Nephron progenitor cell (in vitro differentiated cells): ENCODE measurements around the gene LIMS2.

Experiments
- DNase-seq: peaks from one replicate; pipeline ENCODE4 v3.0.0; 2021
- H3K27ac Mint-ChIP-seq: 2 replicates; pipeline ENCODE4 v1.8.0; 2021; ENCODE audit warnings: mild to moderate bottlenecking, moderate library complexity, mixed read lengths
- H3K27me3 Mint-ChIP-seq: 2 replicates; pipeline ENCODE4 v1.8.0; 2021; ENCODE audit warnings: mild to moderate bottlenecking, low read depth, mixed read lengths; ENCODE audit not compliant: poor library complexity
- H3K36me3 Mint-ChIP-seq: 2 replicates; pipeline ENCODE4 v1.8.0; 2021; ENCODE audit warnings: low read depth, mixed read lengths
- H3K4me1 Mint-ChIP-seq: 2 replicates; pipeline ENCODE4 v1.8.0; 2021; ENCODE audit warnings: mixed read lengths
- H3K4me3 Mint-ChIP-seq: 2 replicates; pipeline ENCODE4 v1.8.0; 2021; ENCODE audit warnings: mild to moderate bottlenecking, moderate library complexity, mixed read lengths
- H3K9me3 Mint-ChIP-seq: 2 replicates; pipeline ENCODE4 v1.8.0; 2021; ENCODE audit warnings: mild to moderate bottlenecking, moderate library complexity, mixed read lengths
- TF ChIP-seq, protein P1 (sequence below): fragments of 200-600 bp; sonication (generic); IDR thresholded peaks from 2 replicates; pipeline ENCODE4 v1.5.0; 2021; ENCODE audit warnings: antibody characterized with exemption

The LIMS2 gene

DNA sequence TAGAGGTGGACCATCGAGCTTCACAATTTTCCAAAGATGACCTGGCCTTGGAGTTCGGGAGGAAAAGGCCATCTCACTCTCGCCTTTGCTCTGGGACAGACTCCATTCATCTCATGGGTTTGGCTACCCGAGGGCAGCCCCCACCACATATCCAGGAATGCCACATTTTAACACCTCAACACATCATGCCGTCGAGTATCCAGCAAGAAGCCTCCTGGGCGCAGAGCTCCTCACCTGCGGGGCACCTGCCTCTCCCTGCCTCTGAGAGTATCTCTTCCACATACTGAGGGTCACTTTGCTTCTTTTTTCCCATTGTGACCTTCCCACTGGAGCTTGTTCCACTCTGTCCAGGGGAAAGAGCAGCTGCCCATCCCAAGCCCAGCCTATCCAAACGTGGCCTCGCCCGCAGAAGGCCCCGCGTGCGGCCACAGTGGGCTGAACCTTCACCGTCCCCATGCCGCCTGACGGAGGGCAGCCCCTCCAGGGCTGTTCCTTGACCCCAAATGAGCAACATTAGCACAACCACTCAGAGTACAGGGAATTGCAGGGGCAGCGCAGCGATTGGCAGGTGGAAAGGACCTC lies 5.5 kb upstream of the LIMS2 start:
- Mint-ChIP-seq H3K27ac (no peak overlapping the region), H3K27me3 (peaks cover 43% of the 10 kb centered on the region), H3K36me3 (no peaks in the 10 kb centered on the region), H3K9me3 (no peaks in the 10 kb centered on the region), H3K4me1 (peaks cover 5% of the 10 kb centered on the region), H3K4me3 (no peak overlapping the region)
- TF ChIP-seq, protein P1, sequence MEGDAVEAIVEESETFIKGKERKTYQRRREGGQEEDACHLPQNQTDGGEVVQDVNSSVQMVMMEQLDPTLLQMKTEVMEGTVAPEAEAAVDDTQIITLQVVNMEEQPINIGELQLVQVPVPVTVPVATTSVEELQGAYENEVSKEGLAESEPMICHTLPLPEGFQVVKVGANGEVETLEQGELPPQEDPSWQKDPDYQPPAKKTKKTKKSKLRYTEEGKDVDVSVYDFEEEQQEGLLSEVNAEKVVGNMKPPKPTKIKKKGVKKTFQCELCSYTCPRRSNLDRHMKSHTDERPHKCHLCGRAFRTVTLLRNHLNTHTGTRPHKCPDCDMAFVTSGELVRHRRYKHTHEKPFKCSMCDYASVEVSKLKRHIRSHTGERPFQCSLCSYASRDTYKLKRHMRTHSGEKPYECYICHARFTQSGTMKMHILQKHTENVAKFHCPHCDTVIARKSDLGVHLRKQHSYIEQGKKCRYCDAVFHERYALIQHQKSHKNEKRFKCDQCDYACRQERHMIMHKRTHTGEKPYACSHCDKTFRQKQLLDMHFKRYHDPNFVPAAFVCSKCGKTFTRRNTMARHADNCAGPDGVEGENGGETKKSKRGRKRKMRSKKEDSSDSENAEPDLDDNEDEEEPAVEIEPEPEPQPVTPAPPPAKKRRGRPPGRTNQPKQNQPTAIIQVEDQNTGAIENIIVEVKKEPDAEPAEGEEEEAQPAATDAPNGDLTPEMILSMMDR: no peak
- no peak for DNase-seq

DNA sequence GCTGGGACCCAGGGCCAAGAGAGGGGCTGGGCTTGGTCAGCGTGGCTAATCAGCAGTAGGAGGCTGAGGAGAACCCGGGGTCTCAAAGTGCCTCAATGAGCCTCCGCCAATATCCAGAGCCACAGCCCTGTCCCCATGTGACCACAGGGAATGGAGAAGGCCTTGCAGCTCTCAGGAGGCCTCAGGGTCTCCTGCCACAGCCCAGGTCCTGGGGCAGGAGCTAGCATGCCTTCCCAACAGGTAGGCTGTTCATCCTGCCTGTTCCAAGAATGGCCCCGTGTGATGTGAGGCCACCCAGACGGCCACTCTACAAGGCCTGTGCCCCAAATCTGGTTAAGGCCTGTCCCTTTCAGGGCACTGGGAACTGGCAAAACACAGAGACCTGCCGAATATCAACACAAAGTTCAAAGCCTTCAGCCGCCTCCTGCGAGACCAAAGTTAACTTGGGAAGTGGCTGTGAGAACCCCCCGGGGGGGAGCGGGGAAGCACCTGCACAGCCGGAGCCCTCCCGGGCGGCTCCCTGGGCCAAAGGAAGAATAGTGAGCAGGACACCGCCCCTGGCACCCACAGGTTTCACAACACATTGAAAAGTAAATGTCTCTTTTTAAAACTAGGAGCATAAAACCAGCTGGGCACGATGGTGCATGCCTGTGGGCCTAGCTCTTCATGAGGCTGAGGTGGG lies 4.5 kb upstream of the LIMS2 start:
- Mint-ChIP-seq H3K27me3 (peaks cover 46% of the 10 kb centered on the region), H3K9me3 (no peaks in the 10 kb centered on the region), H3K27ac (no peak overlapping the region), H3K36me3 (no peaks in the 10 kb centered on the region), H3K4me1 (peaks cover 8% of the 10 kb centered on the region), H3K4me3 (no peak overlapping the region)
- TF ChIP-seq, protein P1: no peak
- DNase-seq: no peak

DNA sequence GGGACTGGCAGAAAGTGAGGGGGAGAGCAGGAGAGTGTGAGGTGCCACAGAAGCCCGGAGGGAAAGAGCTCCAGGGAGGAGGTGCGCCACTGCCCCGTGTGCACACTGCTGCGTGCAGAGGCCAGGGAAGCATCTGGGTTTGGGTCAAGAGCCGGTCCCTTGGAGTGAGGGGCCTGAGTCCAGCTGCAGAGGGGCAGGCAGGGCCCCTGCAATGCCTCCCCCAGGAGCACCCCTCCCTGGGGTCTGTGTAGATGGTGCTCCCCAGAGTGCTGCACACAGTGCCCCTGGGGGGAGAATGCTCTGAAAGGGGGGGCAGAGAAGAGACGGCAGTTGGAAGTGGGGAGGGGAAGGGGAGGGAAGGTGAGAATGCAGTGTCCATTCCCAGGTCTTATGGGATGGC lies 3.7 kb upstream of the LIMS2 start:
- Mint-ChIP-seq H3K9me3 (no peaks in the 10 kb centered on the region), H3K27ac (no peak overlapping the region), H3K27me3 (peaks cover 53% of the 10 kb centered on the region), H3K36me3 (no peaks in the 10 kb centered on the region), H3K4me3 (no peak overlapping the region), H3K4me1 (peaks cover 13% of the 10 kb centered on the region)
- TF ChIP-seq, protein P1: no peak
- no peak for DNase-seq

DNA sequence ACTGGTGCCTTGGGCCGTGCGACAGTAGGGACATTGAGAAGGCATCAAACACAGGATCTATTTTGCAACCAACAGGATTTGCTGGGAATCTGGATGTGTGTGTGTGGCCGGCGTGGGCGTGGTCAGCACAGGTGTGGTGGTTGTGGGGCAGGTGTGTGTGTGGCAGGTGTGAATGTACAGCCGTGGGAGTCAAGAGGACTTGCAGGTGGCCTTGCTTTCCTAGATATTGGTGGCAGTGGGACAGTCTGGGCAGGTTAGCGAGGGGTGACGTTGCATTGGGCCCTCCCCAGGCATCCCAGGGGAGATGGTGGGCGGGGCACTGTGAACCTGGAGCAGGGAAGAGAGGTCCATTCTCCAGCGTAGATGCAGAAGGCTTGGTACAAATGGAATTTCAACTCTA lies 3.2 kb upstream of the LIMS2 start:
- TF ChIP-seq, protein P1: no peak
- peaks cover 13% of the 10 kb centered on the region for H3K4me1 Mint-ChIP-seq
- H3K4me3 Mint-ChIP-seq: no peak overlapping the region
- no peak for DNase-seq
- no peaks in the 10 kb centered on the region for H3K9me3 Mint-ChIP-seq
- no peaks in the 10 kb centered on the region for H3K36me3 Mint-ChIP-seq
- no peak overlapping the region for H3K27ac Mint-ChIP-seq
- H3K27me3 Mint-ChIP-seq: peaks cover 57% of the 10 kb centered on the region

DNA sequence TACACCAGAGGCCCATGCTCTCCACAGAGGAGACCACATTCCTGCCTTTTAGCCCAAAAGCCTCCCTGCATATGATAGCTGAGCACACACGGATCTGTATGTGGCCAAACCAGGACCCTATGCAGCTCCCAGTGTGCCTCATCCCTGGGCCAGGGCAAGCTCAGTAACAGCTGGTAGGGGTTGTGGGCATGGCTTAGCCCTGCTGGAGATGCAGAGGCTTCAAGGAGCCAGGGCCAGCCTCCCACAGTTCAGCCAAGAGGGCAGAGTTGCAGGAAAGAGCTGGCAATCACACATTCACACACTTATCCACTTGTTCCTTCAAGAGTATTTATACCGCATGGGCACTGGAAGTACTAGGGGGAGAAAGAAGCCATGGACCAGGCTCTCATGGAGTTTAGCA lies 1.6 kb upstream of the LIMS2 start:
- Mint-ChIP-seq H3K4me1 (peaks cover 13% of the 10 kb centered on the region), H3K4me3 (no peak overlapping the region), H3K27ac (no peak overlapping the region), H3K36me3 (no peaks in the 10 kb centered on the region), H3K27me3 (peaks cover 74% of the 10 kb centered on the region), H3K9me3 (no peaks in the 10 kb centered on the region)
- TF ChIP-seq, protein P1: no peak
- no peak for DNase-seq
